ENCODE data around the gene CCNY.
A peak's percentile ranks its signal among the peaks of the same experiment; 100 is the strongest.
"Not testable (repeated sequence)": the region's sequence is repeated elsewhere in the genome, so short reads cannot be mapped to it uniquely, and the experiment has no call there.

CCNY gene

GRCh38 chr10:35535136-35535535, 198.8 kb downstream of the CCNY start:
- DNase-seq: no peak

DNA sequence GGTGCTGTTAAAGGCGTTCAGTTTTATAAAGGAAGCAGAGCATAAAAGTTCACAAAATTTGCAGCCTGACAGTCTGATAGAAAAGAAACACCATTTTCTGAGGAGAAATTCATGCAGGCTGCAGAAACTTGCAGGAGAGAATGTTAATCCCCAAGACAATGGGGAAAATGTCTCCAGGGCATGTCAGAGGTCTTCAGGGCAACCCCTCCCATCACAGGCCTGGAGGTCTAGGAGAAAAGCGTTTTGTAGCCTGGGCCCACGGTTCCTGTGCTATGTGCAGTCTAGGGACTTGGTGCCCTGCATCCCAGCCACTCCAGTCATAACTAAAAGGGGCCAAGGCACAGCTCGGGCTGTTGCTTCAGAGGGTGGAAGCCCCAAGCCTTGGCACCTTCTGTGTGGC, 200.5 kb downstream of the CCNY start:
- no peak for DNase-seq

- DNase-seq: not testable (repeated sequence)
Measured at GRCh38 chr10:35537925-35538324, 201.6 kb downstream of the CCNY start.

DNA sequence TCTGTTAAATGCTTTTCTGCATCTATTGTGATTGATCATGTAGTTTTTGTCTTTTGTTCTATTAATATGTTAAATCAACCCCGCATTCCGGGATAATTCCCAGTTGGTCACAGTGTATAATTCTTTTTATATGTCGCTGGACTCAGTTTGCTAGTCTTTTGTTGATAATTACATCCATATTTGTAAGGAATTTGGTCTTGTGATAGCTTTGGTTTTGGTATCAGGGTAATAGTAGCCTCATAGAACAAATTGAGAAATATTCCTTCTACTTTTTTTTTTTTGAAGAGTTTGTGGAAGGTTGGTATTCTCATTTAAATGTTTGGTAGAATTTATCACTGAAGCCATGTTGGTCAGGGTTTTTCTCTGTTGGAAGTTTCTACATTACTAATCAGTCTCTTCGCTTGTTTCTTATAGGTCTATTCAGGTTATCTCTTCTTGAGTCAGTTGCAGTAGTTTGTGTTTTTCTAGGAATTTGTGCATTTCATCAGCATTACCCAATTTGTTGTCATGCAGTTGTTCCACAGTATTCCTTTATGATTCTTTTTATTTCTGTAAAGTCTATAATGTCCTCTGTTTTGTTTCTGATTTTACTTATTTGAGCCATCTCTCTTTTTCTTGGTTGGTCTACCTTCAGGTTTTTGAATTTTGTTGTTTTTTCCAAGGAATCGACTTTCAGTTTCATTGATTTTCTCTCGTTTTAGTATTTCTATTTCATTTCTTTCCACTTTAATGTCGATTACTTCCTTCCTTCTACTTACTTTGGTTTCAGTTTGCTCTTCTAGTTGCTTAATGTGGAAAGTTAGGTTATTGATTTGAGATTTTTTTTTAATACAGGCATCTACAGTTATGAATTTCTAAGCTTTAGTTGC, 204.2 kb downstream of the CCNY start:
- no peak for DNase-seq

GRCh38 chr10:35541720-35542119, 205.4 kb downstream of the CCNY start:
- DNase-seq: no peak

DNA sequence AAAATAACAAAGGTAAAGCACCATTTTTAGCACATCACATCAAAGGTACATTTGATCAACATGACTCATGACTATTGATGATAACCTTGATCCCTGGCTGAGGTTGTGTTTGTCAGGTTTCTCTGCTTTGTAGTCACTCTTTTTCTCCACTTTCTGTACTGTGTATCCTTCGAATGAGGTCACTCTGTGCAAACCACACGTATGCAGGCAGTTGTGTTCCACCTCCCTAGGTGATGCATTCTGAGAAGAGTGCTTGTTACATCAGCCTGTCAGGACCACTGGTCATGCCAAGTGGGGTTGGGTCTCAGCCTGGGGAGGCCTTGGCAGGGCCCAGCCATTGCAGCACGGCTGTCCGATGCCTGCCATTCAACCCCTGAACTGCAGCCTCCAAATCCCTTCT, 206.0 kb downstream of the CCNY start:
- DNase-seq: no peak

DNA sequence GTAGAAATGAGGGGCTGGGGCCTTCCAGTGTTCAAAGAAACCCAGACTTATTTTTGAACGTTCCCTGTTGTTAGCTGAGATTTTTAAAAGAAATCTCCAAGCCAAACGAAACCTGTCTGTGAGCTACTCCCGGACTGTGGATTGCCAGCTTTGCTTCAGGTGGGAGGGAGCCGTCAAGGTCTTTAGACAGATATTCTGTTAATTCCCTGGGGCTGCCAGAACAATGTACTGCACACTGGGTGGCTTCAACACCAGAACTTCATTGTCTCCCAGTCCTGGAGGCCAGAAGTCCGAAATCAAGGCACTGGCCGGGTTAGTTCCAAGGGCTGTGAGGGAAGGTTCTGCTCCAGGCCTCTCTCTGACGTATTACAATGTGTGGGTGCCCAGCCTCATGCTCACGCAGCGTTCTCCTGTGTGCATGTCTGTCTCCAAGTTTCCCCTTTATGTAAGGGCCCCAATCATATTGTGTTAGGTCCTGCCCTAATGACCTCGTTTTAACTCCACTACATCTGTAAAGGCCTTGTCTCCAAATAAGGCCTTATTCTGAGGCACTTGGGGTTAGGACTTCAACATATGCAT, 208.9 kb downstream of the CCNY start:
- no peak for DNase-seq

GRCh38 chr10:35545878-35546590, 209.7 kb downstream of the CCNY start:
- no peak for DNase-seq

DNA sequence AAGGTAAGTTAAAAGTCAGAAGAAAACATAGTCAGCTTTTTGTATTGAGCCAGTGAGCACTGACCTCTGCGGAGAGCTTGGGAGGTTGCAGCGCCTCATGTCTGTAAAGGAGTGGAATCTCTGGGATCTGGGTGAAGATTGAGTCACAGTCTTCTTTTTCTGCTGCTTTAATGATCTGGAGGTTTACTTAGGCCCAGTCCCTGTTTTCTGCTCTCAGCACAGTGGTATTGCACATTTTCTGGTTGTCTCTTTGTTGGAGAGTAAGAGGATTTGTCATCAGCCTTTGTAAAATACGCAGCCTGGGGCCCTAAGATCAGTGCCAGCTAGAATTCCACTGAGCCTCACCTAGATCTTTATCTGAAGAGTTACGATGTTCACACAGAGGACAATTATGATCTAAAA, 210.5 kb downstream of the CCNY start:
- no peak for DNase-seq

GRCh38 chr10:35552650-35553342, 216.5 kb downstream of the CCNY start:
- DNase-seq: no peak

GRCh38 chr10:35554036-35554435, 217.7 kb downstream of the CCNY start:
- DNase-seq: peak; percentile 5

GRCh38 chr10:35554461-35555056, 218.2 kb downstream of the CCNY start:
- peak; percentile 5 for DNase-seq

DNA sequence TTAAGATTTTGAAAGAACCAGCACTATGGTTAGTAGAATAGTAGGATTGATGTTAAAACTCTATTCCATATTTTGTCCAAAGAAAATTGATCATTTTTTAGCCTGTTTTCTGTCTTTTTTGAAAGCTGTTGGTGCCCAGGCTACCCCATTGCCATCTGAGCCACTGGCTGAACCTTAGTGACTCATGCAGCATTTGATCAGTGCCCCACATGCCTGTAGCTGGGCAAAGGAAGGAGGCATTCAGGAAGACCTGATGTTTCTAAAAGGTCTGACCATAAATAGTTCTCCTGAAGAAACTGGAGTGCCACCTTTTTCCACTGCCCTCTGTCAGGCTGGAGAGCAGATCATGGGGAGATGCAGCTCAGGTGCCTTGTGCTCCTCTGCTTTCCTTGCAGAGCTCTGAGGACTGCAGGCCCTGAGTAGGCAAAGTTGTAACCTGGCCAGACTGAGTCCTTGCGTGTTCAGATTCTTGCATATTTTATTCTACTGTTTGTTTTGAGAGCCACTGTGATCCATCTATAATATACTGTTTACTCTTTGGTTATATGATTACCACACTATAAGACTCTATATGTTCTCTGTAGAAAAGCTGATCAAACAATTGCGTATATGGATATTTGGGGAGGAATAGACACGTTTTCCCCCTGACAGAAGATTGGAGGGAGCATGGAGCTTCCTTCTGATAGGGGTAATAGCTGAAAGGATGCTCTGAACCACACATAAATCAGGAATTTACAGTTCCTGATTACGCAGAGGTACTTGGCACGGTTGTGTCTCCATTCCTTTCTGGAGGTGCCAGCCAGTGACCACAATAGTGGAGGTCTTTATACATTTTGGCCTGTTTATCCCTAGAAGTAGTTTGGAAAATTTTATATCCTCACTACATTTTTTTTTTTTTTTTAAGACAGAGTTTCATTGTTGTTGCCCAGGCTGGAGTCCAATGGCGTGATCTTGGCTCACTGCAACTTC, 219.9 kb downstream of the CCNY start:
- no peak for DNase-seq

DNA sequence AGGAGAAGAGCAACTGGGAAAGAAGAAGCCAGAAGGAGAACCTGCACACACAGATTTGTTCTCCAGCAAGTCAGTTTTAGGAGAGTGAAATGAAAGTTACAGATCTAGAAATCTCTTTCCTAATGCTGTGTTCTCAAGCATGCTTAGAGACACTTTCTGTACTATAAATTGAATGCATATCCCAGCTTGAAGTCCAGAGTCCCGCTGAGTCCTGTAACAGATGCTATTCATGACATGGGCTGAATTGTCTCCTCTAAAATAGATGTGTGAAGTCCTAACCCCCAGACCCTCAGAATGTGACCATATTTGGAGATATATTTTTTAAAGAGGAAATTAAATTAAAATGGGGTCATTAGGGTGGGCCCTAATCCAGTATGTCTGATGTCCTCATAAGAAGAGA, 222.0 kb downstream of the CCNY start:
- DNase-seq: no peak

DNA sequence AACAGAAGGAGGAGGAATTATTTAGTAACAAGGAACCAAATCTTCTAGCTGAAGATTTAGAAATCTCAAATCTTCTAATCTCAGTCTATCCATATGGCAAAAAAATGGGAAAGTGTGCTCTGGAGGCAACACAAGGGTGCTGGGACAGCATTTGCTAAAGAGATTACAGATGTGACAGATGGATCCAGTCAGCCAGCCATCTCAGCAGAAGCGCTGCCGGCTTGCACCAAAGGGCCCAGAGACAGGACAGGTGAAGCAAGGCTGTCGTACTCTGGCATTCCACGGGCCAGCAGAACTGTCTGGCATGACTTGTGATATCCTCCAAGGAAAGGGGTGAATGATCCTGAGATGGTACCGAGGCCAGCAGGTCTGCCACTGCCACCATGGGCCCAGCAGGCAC, 223.1 kb downstream of the CCNY start:
- DNase-seq: no peak

DNA sequence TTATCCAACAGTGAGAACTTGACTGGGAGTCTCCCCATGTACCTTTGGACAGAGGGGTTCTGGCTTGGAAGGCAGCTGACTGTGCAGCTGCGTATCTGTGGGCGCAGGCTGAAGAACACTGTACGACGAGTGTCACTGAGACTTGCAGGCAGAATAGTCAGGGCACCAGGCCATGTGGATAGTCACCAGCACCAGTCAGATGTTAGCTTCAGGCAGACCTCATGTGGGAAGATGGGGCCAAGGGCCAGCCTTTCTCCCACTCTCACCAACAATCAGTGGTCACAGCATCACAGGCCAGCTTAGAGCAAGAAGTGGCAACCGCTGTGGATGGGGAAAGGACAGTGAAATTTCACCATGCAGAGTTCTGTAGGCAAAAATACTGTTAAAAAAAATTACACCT, 225.4 kb downstream of the CCNY start:
- DNase-seq: no peak

DNA sequence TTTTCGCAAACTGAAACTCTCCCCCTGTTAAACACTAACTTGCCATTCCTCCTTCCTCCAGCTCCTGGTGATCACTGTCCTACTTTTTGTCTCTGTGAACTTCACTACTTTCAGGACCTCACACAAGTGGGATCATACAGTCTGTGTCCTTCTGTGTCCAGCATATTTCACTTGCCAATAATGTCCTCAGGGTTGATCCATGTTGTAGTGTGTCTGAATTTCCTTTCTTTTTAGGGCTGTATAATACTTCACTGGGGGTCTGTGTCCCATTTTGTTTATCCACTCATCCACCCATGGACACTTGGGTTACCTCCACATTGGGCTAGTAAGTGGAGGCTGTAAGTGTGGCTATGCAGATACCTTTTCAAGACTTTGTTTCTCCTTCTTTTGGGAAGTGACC, 226.1 kb downstream of the CCNY start:
- no peak for DNase-seq

DNA sequence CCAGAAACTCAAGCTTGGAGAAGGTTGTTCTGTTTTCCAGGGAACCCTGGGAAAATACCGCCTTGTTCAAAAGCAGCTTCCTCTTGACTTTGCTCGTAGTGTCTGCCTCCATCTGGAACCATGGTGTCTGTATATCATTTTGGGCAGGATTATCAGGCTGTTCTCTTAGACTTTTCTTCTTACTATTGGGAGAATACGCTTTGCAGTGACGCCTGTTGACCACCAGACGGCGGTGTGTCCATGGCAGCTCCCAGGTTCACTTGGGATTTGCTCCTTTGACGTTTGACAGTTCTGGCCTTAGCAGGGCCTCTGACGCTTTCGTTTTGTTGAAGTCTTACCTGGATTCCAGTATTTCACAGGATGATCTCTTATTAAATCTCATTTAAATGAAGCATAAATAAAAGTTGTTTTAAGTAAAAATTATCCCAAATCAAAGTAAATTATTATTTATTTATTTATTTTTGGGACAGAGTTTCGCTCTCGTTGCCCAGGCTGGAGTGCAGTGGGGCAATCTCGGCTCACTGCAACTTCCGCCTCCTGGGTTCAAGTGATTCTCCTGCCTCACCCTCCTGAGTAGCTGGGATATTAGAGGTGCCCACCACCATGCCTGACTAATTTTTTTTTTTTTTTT, 227.1 kb downstream of the CCNY start:
- DNase-seq: peak; percentile 45

DNA sequence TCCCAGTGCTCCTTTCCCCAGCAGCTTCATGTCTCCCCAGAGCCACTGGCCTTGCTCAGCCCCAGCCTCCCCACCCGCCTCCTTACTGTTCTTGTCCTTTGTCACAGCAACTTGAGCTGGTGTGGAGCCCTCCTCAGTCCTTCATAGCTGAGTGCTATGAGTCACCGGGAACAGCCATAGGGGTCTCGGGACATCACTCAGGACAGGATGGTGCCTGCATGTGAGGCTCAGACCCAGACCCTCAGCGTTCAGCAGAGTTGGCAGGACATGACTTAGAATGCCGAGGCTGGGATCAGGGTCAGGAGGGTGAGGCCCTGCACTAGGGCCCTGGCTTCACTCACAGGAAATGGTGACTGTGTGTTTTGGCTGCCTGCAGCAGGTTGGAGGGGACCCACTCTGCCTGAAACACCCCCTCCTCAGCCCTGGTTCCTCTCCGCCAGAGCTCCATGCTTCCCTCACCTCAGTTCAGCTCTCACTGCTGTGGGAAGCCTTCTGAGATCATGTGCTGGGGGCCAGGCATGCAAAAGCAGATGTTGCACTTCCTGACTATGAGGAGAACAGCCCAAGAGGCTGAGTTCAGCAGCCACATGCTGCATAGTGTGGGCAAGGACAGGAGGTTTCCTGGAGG, 228.1 kb downstream of the CCNY start:
- no peak for DNase-seq

- no peak for DNase-seq
Measured at GRCh38 chr10:35565602-35566081, 229.3 kb downstream of the CCNY start.

GRCh38 chr10:35567951-35568350, 231.6 kb downstream of the CCNY start:
- no peak for DNase-seq

Measured in NCI-H510A treated with DMSO at 0.1 percent for 48 hours (cell line).